GM12878 (cell line): Measurements from ENCODE around the gene ZDHHC22. TPM values are rescaled to one million over a fixed set of nuclear protein-coding genes. Genes with fewer than 3 reads are reported as not detected.

ENCODE experiments used
- ATAC-seq: fragments of 200-7000 bp; cut with Tn5 transposase; 3 replicates; pipeline ENCODE4 v1.9.1; 2020; ENCODE audit warnings: mild to moderate bottlenecking, moderate library complexity
- BruUV-seq: library from RNA; stranded (reverse); fragments of 400-500 nt; replicated peaks from 2 replicates; lab custom pipeline; 2021; lab: Mats Ljungman, UMichigan
- CTCF ChIA-PET: fragments of 300-600 bp; sonication (Branson Sonifier 250); formaldehyde crosslinking; extraction: SDS; loops from one replicate; lab custom pipeline; 2021; ENCODE audit warnings: inconsistent platforms; lab: Yijun Ruan, JAX
- POLR2A ChIA-PET: fragments of 350-600 bp; formaldehyde crosslinking; extraction: SDS; loops from one replicate; lab custom pipeline; 2021; ENCODE audit warnings: inconsistent platforms; lab: Charles Lee
- RAD21 ChIA-PET: fragments of 300-600 bp; sonication (Branson Sonifier 250); formaldehyde crosslinking; loops from one replicate; lab custom pipeline; 2023; ENCODE audit warnings: antibody characterized with exemption; ENCODE audit not compliant: unreplicated experiment; lab: Charles Lee
- SMC1A ChIA-PET: fragments of 300-600 bp; sonication (Branson Sonifier 250); formaldehyde crosslinking; loops from one replicate; lab custom pipeline; 2023; ENCODE audit not compliant: unreplicated experiment, uncharacterized antibody; lab: Charles Lee
- DNase-seq: peaks from one replicate; pipeline ENCODE4 v3.0.0-alpha.2; 2011; ENCODE audit warnings: low read depth, low spot score
- FAIRE-seq: peaks from 3 replicates; lab custom pipeline; 2011; peaks lifted over from hg19 to GRCh38; lab: Jason Lieb, UNC
- H2AFZ ChIP-seq: 2 replicates; pipeline ENCODE4 v1.6.0; 2011; ENCODE audit warnings: low read depth, low read length, control low read depth; ENCODE audit not compliant: control insufficient read depth
- H3K27ac ChIP-seq: 2 replicates; pipeline ENCODE4 v1.5.1; 2011; ENCODE audit warnings: control low read depth; ENCODE audit not compliant: control insufficient read depth, insufficient read depth
- H3K27me3 ChIP-seq, 2 experiments: replicated peaks in 1 of 2; 2 replicates each; pipeline versions ENCODE4 v1.6.0 to v1.6.1; 2011; ENCODE audit warnings: low read length in 1 of 2; ENCODE audit not compliant: control insufficient read depth in 2 of 2, insufficient read depth in 2 of 2
- H3K36me3 ChIP-seq, 2 experiments: 2 replicates each; pipeline ENCODE4 v1.5.1; 2011; ENCODE audit warnings: low read length in 1 of 2; ENCODE audit not compliant: control insufficient read depth in 2 of 2, insufficient read depth in 2 of 2
- H3K4me1 ChIP-seq: 2 replicates; pipeline ENCODE4 v1.6.1; 2011; ENCODE audit warnings: mild to moderate bottlenecking, low read length, moderate library complexity, mixed read lengths; ENCODE audit not compliant: control insufficient read depth, insufficient read depth
- H3K4me2 ChIP-seq: 2 replicates; pipeline ENCODE4 v1.6.0; 2011; ENCODE audit warnings: control low read depth; ENCODE audit not compliant: control insufficient read depth, insufficient read depth
- H3K4me3 ChIP-seq: fragments of 200-600 bp; sonication (generic); 2 replicates; pipeline ENCODE4 v1.5.1; 2016
- H3K79me2 ChIP-seq: 2 replicates; pipeline ENCODE4 v1.6.0; 2011; ENCODE audit warnings: low read length; ENCODE audit not compliant: control insufficient read depth, insufficient read depth
- H3K9ac ChIP-seq: 2 replicates; pipeline ENCODE4 v1.8.0; 2011; ENCODE audit warnings: low read length, control low read depth, mixed read lengths; ENCODE audit not compliant: control insufficient read depth, insufficient read depth
- H3K9me3 ChIP-seq: replicated peaks from 3 replicates; pipeline ENCODE4 v1.5.1; 2011; ENCODE audit warnings: mild to moderate bottlenecking, low read length; ENCODE audit not compliant: control insufficient read depth, insufficient read depth
- H4K20me1 ChIP-seq: 2 replicates; pipeline ENCODE4 v1.6.0; 2011; ENCODE audit not compliant: control insufficient read depth, insufficient read depth
- CBFB ChIP-seq: IDR thresholded peaks from 2 replicates; pipeline ENCODE4 v1.6.1; 2016; ENCODE audit warnings: antibody characterized with exemption, low read depth
- DPF2 ChIP-seq: fragments of 450-650 bp; IDR thresholded peaks from 2 replicates; pipeline ENCODE4 v1.6.1; 2017; ENCODE audit warnings: mild to moderate bottlenecking
- HDAC2 ChIP-seq: fragments of 200-600 bp; sonication (generic); IDR thresholded peaks from 2 replicates; pipeline ENCODE4 v1.6.1; 2017
- MYB ChIP-seq: fragments of 150-350 bp; IDR thresholded peaks from 2 replicates; pipeline ENCODE4 v1.6.1; 2014; ENCODE audit warnings: mild to moderate bottlenecking, low read depth, low read length, borderline replicate concordance
- NFXL1 ChIP-seq: fragments of 450-650 bp; IDR thresholded peaks from 2 replicates; pipeline ENCODE4 v1.6.1; 2017; ENCODE audit warnings: antibody characterized with exemption, mild to moderate bottlenecking, borderline replicate concordance
- NR2C2 ChIP-seq: IDR thresholded peaks from 2 replicates; pipeline ENCODE4 v1.6.1; 2011; ENCODE audit warnings: borderline replicate concordance, low read depth; ENCODE audit not compliant: control insufficient read depth, insufficient read length
- NRF1 ChIP-seq: conservative IDR thresholded peaks from 2 replicates; pipeline ENCODE4 v1.6.1; 2011; ENCODE audit warnings: mild to moderate bottlenecking, low read depth, low read length, improper control_type of control experiment
- RBBP5 ChIP-seq: fragments of 200-600 bp; sonication (generic); conservative IDR thresholded peaks from 2 replicates; pipeline ENCODE4 v1.6.1; 2016
- SMAD5 ChIP-seq: IDR thresholded peaks from 2 replicates; pipeline ENCODE4 v1.6.1; 2016; ENCODE audit warnings: antibody characterized with exemption, low read depth
- SP1 ChIP-seq: IDR thresholded peaks from one replicate; pipeline ENCODE4 v1.6.1; 2011; ENCODE audit warnings: low read depth, low read length
- STAT1 ChIP-seq: fragments of 450-650 bp; conservative IDR thresholded peaks from 2 replicates; pipeline ENCODE4 v1.6.1; 2014; ENCODE audit warnings: antibody characterized with exemption, mild to moderate bottlenecking
- SUPT20H ChIP-seq: IDR thresholded peaks from 2 replicates; pipeline ENCODE4 v1.6.1; 2011; ENCODE audit warnings: low read depth, mild to moderate bottlenecking, low read length, moderate library complexity, borderline replicate concordance; ENCODE audit not compliant: control insufficient read depth
- TCF12 ChIP-seq: IDR thresholded peaks from 2 replicates; pipeline ENCODE4 v1.6.1; 2011; ENCODE audit warnings: low read depth, mild to moderate bottlenecking, low read length
- WGBS: methylation state at CpG from one replicate; pipeline ENCODE4 v1.1.6; 2016; ENCODE audit warnings: low lambda C conversion rate; ENCODE audit not compliant: insufficient replicate concordance, insufficient coverage; ENCODE audit errors: missing lambda C conversion rate; 5-methylcytosine and 5-hydroxymethylcytosine counted together
- in situ Hi-C: fragments of 300-500 bp; cut with MboI; formaldehyde crosslinking; loops from 9 replicates; pipeline ENCODE4 v1.14.3; 2018; ENCODE audit warnings: mixed read lengths
- intact Hi-C: fragments of 100-400 bp; cut with micrococcal nuclease; formaldehyde crosslinking; loops from one replicate; pipeline ENCODE4 v1.14.2; 2022; ENCODE audit not compliant: unreplicated experiment
- polyA plus RNA-seq, 11 experiments: library from polyadenylated mRNA; depleted of rRNA in 4 of 11; unstranded in 6 of 11; stranded (reverse) in 5 of 11; fragments of >200 nt; fragmentation: Nextera tagmentation in 4 of 11; fragmentation: Illumina TruSeq in 1 of 11; extraction: Ambion mirVana in 4 of 11; extraction: Trizol in 1 of 11; gene quantifications; 1 replicate in 1 of 11; 2 replicates in 10 of 11; pipeline versions ENCODE4 v1.2.1 to v1.2.3, GENCODE V29; 2011 to 2016; ENCODE audit warnings: inconsistent platforms in 2 of 11, missing spikeins in 2 of 11, low read depth in 1 of 11
- total RNA-seq, 4 experiments: library from RNA; depleted of rRNA in 3 of 4; stranded (reverse); fragments of >200 nt in 3 of 4; fragmentation: Illumina TruSeq in 1 of 4; extraction: Trizol in 1 of 4; gene quantifications; 2 replicates each; pipeline versions ENCODE4 v1.2.1 to v1.2.3, GENCODE V29; 2013 to 2021
- TF ChIP-seq, protein P1 (sequence below): fragments of 450-650 bp; IDR thresholded peaks from 2 replicates; pipeline ENCODE4 v1.6.1; 2017; ENCODE audit warnings: mild to moderate bottlenecking, low read depth, inconsistent platforms; ENCODE audit not compliant: poor library complexity, severe bottlenecking
- TF ChIP-seq, protein P2 (sequence below): IDR thresholded peaks from 2 replicates; pipeline ENCODE4 v1.6.1; 2011; ENCODE audit warnings: low read depth, mild to moderate bottlenecking, low read length, moderate library complexity, borderline replicate concordance; ENCODE audit errors: extremely low read depth
- TF ChIP-seq, protein P3 (sequence below): fragments of 450-650 bp; IDR thresholded peaks from 2 replicates; pipeline ENCODE4 v1.6.1; 2016; ENCODE audit warnings: mild to moderate bottlenecking, moderate library complexity, borderline replicate concordance
- TF ChIP-seq, protein P4 (sequence below): IDR thresholded peaks from 2 replicates; pipeline ENCODE4 v1.6.1; 2011; ENCODE audit warnings: borderline replicate concordance, low read depth, mild to moderate bottlenecking, moderate library complexity, low read length; ENCODE audit not compliant: insufficient read depth, poor library complexity, severe bottlenecking

The ZDHHC22 gene
- total and polyA plus RNA-seq, 10 of the 15 experiments (the other 5 are each of a cell fraction or from before 2014, with no cell fraction given): 0.06 TPM; not detected in 9

DNA sequence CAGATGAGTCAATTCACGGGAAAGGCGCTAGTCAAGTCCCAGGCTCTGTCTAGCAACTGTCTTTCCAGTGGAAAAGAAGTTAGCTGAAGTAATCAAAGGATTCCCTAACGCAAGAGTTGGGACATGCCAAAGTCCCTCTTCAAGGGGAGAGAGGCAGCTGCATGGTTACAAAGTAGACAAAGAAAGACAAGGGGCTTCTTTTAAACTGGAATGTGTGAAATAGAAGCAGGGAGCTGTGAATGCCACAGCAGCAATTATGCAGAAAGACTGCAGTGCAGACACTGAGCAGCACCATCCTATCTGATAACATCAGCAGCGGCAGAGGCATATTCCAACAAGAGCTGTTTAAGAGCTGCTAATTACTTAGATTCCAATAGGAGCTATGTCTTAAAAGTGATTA is 56.1 kb downstream of the ZDHHC22 start:
- CTCF ChIA-PET: interaction anchor here (0.6 to 20.7 kb wide), 10 partner anchors 2 to 230 kb away, joined by 3 to 719 read pairs (median 6); no protein-coding TSS in a partner anchor
- TF ChIP-seq NR2C2 (no peak), SMAD5 (no peak), SP1 (no peak), SUPT20H (no peak), MYB (no peak), NRF1 (no peak), STAT1 (no peak), DPF2 (no peak), RBBP5 (no peak), HDAC2 (no peak), TCF12 (no peak), CBFB (no peak), NFXL1 (no peak)
- TF ChIP-seq, protein P1, sequence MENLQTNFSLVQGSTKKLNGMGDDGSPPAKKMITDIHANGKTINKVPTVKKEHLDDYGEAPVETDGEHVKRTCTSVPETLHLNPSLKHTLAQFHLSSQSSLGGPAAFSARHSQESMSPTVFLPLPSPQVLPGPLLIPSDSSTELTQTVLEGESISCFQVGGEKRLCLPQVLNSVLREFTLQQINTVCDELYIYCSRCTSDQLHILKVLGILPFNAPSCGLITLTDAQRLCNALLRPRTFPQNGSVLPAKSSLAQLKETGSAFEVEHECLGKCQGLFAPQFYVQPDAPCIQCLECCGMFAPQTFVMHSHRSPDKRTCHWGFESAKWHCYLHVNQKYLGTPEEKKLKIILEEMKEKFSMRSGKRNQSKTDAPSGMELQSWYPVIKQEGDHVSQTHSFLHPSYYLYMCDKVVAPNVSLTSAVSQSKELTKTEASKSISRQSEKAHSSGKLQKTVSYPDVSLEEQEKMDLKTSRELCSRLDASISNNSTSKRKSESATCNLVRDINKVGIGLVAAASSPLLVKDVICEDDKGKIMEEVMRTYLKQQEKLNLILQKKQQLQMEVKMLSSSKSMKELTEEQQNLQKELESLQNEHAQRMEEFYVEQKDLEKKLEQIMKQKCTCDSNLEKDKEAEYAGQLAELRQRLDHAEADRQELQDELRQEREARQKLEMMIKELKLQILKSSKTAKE: no peak
- TF ChIP-seq, protein P2, sequence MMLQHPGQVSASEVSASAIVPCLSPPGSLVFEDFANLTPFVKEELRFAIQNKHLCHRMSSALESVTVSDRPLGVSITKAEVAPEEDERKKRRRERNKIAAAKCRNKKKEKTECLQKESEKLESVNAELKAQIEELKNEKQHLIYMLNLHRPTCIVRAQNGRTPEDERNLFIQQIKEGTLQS: no peak
- TF ChIP-seq, protein P3, sequence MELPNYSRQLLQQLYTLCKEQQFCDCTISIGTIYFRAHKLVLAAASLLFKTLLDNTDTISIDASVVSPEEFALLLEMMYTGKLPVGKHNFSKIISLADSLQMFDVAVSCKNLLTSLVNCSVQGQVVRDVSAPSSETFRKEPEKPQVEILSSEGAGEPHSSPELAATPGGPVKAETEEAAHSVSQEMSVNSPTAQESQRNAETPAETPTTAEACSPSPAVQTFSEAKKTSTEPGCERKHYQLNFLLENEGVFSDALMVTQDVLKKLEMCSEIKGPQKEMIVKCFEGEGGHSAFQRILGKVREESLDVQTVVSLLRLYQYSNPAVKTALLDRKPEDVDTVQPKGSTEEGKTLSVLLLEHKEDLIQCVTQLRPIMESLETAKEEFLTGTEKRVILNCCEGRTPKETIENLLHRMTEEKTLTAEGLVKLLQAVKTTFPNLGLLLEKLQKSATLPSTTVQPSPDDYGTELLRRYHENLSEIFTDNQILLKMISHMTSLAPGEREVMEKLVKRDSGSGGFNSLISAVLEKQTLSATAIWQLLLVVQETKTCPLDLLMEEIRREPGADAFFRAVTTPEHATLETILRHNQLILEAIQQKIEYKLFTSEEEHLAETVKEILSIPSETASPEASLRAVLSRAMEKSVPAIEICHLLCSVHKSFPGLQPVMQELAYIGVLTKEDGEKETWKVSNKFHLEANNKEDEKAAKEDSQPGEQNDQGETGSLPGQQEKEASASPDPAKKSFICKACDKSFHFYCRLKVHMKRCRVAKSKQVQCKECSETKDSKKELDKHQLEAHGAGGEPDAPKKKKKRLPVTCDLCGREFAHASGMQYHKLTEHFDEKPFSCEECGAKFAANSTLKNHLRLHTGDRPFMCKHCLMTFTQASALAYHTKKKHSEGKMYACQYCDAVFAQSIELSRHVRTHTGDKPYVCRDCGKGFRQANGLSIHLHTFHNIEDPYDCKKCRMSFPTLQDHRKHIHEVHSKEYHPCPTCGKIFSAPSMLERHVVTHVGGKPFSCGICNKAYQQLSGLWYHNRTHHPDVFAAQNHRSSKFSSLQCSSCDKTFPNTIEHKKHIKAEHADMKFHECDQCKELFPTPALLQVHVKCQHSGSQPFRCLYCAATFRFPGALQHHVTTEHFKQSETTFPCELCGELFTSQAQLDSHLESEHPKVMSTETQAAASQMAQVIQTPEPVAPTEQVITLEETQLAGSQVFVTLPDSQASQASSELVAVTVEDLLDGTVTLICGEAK: no peak
- TF ChIP-seq, protein P4, sequence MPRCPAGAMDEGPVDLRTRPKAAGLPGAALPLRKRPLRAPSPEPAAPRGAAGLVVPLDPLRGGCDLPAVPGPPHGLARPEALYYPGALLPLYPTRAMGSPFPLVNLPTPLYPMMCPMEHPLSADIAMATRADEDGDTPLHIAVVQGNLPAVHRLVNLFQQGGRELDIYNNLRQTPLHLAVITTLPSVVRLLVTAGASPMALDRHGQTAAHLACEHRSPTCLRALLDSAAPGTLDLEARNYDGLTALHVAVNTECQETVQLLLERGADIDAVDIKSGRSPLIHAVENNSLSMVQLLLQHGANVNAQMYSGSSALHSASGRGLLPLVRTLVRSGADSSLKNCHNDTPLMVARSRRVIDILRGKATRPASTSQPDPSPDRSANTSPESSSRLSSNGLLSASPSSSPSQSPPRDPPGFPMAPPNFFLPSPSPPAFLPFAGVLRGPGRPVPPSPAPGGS: no peak

More for the DNA sequence above, 56.1 kb downstream of the ZDHHC22 start:
- H3K9me3 ChIP-seq: no peaks in the 10 kb centered on the region
- H3K9ac ChIP-seq: no peak overlapping the region
- peaks cover 24% of the 10 kb centered on the region for H3K4me1 ChIP-seq
- ATAC-seq (no peak), FAIRE-seq (no peak), DNase-seq (no peak)
- H3K27me3 ChIP-seq: no peaks in the 10 kb centered on the region; a peak in 1 of 4 replicates
- RAD21 ChIA-PET: interaction anchor here (0.5 to 8.8 kb wide), 14 partner anchors 8 to 212 kb away, joined by 3 to 58 read pairs (median 6); no protein-coding TSS in a partner anchor
- SMC1A ChIA-PET: interaction anchor here (0.8 to 13.7 kb wide), 11 partner anchors 9 to 213 kb away, joined by 3 to 214 read pairs (median 7); partner anchors contain the start of gene CIPC
- 77% methylated on average over 4 of the region's 4 CpGs for WGBS
- BruUV-seq: no TSS peak
- H3K79me2 ChIP-seq: no peaks in the 10 kb centered on the region
- no peak overlapping the region for H3K27ac ChIP-seq
- H3K4me2 ChIP-seq: no peak overlapping the region
- no peaks in the 10 kb centered on the region for H3K36me3 ChIP-seq
- no peak overlapping the region for H3K4me3 ChIP-seq
- POLR2A ChIA-PET: interaction anchor here (0.6 to 1.4 kb wide), 10 partner anchors 9 to 143 kb away, joined by 3 to 4 read pairs (median 3); no protein-coding TSS in a partner anchor
- in situ Hi-C loops (no loop called here), intact Hi-C loops (no loop called here)
- H2AFZ ChIP-seq: no peak overlapping the region
- H4K20me1 ChIP-seq: no peaks in the 10 kb centered on the region
